Stimulated activated CD4-positive, alpha-beta T cell treated with anti-CD3 and anti-CD28 coated beads, Interleukin-4, amount 100 ng/mL, for 24 hours (primary cell): ENCODE measurements around the gene ZNF3.
"Not testable (repeated sequence)": the region's sequence is repeated elsewhere in the genome, so short reads cannot be mapped to it uniquely, and the experiment has no call there.

Experiments
- DNase-seq: peaks from one replicate; pipeline ENCODE4 v3.0.0-alpha.2; 2020

Gene ZNF3

GRCh38 chr7:100081535-100082102 is at the start of gene ZNF3:
Gene ZNF3 (minus strand): TSS chr7:100081723. CDS start chr7:100077357, 4,366 bp downstream.
- DNase-seq = peak; percentile 99

DNA sequence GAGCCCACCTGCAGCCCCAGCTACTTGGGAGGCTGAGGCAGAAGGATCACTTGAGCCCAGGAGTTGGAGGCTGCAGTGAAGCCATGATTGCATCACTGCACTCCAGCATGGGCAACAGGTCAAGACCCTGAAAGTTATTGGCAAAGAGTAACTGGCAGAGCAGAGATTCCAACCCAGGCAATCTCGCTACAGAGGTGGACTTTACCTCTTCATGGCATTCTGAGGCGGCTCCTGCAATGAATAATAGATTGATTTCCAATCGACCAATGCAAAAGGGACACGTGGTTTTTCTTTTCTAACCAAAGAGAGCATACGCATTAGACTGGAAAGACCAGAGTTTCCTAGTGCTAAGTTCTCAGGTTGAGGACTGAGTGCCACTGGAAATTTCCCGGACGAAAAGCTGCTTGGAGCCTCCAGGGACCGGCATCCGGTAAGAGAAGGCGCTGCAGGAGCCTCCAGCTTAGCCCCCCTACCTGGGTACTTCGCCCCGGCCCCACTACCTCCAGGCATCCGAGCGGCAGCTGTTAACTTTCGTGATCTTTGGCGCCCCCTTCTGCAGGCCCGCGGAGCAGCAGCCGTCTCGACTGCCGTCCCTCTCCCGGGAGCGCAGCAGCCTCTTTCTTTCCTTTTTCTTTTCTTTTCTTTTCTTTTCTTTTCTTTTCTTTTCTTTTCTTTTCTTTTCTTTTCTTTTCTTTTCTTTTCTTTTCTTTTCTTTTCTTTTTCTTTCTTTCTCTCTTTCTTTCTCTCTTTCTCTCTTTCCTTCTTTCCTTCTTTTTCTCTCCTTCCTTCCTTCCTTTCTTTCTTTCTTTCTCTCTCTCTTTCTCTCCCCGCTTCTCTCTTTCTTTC is 49.3 kb upstream of the ZNF3 start:
- peak; percentile 86 for DNase-seq

GRCh38 chr7:100130220-100130607 is 48.7 kb upstream of the ZNF3 start:
- DNase-seq = not testable (repeated sequence)

DNA sequence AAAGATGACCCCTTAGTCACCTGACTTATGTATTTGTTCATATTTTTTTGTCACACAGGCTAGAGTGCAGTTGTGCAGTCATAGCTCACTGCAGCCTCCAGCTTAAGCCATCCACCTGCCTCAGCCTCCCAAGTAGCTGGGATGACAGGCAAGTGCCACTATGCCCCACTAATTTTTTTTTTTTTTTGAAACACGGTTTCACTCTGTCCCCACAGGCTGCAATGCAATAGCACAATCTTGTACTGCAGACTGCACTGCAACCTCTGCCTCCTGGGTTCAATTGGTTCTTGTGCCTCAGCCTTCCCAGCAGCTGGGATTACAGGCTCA is 47.1 kb upstream of the ZNF3 start:
- DNase-seq = no peak

- peak; percentile 17 for DNase-seq
Measured at GRCh38 chr7:100127866-100128636, 46.5 kb upstream of the ZNF3 start.

DNA sequence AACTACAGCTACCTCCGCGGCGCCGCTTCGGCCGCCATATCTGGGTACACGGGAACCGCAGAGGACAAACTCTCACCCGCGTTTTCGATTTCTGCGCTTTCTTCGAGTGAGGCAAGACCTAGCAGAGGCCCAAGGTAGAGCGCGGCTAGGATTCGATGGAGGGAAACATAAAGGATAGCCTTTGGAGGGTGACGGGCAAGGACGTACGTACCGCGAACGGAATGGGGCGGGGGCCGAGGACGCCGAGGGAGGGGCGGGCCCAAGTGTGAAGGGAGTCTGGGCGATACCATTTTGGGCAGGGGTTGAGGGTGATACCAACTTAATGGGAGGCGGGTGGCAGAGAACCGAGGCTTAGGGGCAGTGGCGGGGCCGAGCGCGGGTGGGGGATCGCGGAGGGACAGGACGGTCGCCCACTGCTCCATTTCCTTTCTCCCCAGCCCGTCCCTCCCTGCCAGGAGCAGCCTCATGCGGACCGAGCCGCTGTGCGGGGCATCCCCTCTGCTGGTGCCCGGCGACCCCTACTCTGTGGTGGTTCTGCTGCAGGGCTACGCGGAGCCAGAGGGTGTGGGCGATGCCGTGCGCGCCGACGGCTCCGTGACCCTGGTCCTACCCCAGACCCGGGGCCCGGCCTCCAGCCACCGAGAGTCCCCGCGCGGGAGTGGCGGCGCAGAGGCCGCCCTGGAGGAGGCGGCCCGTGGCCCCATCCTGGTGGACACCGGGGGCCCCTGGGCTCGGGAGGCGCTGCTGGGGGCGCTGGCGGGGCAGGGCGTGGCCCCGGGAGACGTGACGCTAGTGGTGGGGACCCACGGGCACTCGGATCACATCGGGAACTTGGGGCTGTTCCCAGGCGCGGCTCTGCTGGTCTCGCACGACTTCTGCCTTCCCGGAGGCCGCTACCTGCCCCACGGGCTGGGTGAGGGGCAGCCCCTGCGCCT is 45.7 kb upstream of the ZNF3 start, which contains the start of gene MBLAC1:
TSS of gene MBLAC1 (plus strand) at position 37 of the 935 bp plus-strand sequence. CDS start at position 466, 429 bp downstream.
- DNase-seq = peak; percentile 93

DNA sequence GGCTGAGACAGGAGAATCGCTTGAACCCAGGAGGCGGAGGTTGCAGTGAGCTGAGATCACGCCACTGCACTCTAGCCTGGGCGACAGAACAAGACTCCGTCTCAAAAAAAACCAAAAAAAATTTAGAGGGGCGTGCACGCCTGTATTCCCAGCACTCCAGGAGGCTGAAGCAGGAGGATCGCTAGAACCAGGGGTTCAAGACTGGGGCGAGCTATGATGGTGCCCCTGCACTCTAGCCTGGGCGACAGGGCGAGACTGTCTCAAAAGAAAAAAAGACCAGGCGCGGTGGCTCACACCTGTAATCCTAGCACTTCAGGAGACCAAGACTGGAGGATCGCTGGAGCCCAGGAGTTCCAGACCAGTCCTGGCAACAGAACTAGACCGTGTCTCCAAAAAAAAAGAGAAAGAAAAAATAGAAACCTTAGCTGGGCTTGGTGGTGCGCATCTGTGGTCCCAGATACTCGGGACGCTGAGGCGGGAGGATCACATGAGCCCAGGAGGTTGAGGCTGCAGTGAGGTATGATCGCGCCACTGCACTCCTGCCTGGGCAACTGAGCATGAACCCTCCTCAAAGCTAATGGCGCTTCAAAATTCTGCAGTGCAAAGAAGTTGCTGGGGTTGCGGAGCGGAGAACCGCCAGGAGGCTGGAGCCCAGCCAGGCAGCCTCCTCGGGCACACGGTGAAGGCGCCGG is 44.9 kb upstream of the ZNF3 start:
- no peak for DNase-seq

DNA sequence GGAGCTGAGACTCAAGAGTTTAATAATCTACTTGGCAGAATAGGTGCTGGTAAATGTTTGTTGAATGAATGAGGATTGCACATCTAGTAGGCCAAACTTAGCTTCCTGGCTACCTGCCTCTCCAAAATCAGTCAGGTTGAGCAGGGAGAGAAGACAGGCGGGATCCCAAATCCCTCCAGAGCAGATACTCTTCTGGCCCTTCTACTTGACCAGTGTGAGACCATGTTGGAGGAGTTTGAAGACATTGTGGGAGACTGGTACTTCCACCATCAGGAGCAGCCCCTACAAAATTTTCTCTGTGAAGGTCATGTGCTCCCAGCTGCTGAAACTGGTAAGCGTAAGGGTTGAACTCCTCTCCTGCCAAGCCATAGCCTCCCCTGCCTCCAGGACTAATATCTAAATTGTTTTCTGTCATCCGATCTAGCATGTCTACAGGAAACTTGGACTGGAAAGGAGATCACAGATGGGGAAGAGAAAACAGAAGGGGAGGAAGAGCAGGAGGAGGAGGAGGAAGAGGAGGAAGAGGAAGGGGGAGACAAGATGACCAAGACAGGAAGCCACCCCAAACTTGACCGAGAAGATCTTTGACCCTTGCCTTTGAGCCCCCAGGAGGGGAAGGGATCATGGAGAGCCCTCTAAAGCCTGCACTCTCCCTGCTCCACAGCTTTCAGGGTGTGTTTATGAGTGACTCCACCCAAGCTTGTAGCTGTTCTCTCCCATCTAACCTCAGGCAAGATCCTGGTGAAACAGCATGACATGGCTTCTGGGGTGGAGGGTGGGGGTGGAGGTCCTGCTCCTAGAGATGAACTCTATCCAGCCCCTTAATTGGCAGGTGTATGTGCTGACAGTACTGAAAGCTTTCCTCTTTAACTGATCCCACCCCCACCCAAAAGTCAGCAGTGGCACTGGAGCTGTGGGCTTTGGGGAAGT is 43.0 kb upstream of the ZNF3 start:
- DNase-seq = no peak

DNA sequence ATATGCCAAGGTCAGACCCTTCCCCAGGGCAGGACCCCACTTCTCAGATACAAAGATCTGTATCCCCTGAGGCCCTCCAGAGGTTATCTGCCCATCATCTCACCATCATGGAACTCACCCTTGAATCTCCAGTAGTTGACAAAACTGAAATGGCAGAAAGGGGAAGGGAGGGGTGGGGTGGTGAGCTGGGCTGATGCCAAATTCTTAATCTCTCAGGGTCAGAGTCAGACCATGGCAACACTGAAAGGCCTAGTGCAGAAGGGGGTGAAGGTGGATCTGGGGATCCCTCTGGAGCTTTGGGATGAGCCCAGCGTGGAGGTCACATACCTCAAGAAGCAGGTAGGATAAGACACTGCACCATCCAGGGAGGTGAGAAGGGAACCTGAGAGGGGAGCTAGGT is 41.0 kb upstream of the ZNF3 start:
- DNase-seq = no peak

- no peak for DNase-seq
Measured at GRCh38 chr7:100122067-100122466, 40.5 kb upstream of the ZNF3 start.

DNA sequence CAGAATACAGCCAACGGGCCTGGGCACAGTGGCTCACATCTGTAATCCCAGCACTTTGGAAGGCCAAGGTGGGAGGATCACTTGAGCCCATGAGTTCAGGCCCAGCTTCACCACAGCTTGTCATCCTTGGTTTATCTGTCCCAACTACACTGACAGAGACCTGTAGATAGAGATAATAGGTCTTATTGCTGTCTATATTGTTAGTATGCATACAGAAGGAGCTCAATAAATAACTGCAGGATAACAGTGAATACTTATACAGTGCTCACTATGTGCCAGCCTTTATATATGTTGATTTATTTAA is 39.2 kb upstream of the ZNF3 start:
- DNase-seq = no peak

GRCh38 chr7:100119970-100120732 is 38.6 kb upstream of the ZNF3 start:
- DNase-seq = peak; percentile 75

GRCh38 chr7:100119072-100119969 is 37.8 kb upstream of the ZNF3 start, which contains the start of the genes CNPY4 and TAF6:
Gene CNPY4 (plus strand): TSS chr7:100119634. CDS start chr7:100119745, 111 bp downstream.
Gene TAF6 (minus strand): TSS chr7:100119358. CDS start chr7:100114209, 5,149 bp downstream.
- DNase-seq = peak; percentile 96

DNA sequence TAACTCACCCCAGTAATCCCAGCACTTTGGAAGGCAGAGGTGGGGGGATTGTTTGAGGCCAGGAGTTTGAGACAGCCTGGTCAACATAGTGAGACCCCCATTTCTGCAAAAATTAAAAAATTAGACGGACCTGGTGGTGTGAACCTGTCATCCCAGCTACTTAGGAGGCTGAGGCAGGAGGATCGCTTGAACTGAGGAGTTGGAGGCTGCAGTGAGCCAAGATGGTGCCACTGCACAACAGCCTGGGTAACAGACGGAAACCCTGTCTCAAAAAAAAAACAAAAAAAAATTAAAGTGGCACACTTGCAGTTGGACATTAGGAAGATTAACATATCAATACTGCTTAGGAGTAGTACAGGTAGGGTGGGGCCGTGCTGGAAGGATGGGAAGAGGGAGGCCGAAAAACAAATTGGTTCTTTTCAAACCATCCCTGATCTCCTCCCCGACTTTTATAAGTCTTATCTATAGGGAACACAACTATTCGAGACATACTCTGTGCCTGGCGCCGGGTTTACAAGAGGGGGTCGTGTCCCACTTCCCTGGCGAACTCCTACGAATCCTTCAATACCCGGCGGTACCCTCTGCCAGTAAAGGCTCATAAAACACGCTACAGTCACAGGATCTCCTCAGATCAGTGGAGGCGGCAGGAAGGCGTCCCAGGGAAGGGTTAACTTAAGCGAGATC is 37.0 kb upstream of the ZNF3 start:
- no peak for DNase-seq

GRCh38 chr7:100115026-100115425 is 33.5 kb upstream of the ZNF3 start:
- DNase-seq = no peak

DNA sequence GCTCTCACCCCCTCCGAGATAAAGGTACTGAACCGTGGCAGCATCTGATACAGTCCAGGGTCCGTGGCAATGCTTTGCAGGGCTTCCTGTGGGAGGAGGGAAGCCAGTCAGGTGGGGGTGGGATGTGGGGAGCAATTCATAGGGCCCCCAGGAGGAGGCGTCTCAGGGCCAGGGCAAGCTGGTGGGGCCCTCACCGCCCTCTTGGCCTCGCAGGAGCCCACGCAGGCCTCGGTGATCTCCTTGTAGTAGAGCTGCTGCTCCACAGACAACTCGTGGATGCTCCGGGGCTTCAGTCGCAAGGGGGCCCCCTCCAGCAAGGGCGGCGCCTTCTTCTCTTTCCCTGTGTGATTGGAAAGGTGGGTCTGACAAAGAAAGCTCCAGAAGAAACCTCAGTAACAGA is 30.4 kb upstream of the ZNF3 start:
- DNase-seq = no peak

DNA sequence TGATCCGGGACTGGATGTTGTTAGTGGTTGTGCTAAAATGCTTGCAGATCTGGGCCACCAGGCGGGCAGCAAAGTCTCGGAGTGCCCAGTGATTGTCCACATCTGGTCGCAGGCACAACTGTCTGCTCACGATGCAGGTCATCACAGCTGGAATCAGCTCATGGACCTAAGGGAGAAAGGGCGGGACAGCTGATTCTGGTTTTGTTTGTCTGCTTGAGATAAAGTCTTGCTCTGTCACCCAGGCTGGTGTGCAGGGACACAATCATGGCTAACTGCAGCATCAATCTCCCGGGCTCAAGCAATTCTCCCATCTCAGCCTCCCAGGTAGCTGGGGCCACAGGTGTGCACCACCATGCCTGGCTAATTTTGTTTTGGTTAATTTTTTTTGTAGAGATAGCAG is 29.6 kb upstream of the ZNF3 start:
- no peak for DNase-seq

DNA sequence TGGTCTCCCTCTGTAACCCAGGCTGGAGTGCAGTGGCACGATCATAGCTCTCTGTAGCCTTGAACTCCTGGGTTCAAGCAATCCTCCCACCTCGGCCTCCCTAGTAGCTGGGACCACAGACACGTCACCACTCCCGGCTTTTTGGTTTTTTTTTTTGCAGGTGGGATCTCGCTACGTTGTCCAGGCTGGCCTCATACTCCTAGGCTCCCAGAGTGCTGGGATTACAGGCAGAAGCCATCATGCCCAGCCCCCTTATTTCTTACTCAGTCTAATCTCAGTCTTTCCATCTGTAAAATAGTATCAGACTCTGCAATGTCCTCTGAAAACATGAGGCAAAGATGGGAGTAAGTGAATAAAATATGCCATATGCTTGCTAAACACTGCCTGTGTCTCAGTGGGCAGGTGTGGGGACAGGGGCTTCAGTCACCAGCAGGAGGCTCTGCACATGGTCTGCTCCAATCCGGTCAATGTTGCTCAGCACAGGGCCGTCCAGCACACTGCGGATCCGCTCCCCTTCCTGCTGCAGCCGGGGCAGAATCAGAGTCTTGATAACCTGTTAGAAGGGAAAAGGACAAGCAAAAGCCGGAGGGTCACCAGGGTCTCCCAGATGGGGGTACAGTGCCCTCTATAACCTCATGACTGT is 28.1 kb upstream of the ZNF3 start:
- no peak for DNase-seq
